ENCODE measurements around the gene CCDC12. TPM values are rescaled to one million over a fixed set of nuclear protein-coding genes. Genes with fewer than 3 reads are reported as not detected.

CCDC12 gene
- polyA plus RNA-seq, 1 of the 3 experiments (the other 2 are of a cell fraction), result 105 TPM

GRCh38 chr3:46957092-46957820 is 19.3 kb downstream of the CCDC12 start:
- no peaks in the 10 kb centered on the region for H3K36me3 ChIP-seq (replicated peaks in 1 of 2; ENCODE audit: control insufficient read depth in 1 of 2, insufficient read depth in 2 of 2, low read length in 1 of 2)
- H3K79me2 ChIP-seq (ENCODE audit: insufficient read depth), result peaks cover 99% of the 10 kb centered on the region
- H3F3A ChIP-seq (replicated peaks; ENCODE audit: insufficient read depth), result no peaks in the 10 kb centered on the region
- CTCF ChIA-PET, result interaction anchor here (1.2 to 5.6 kb wide), 5 partner anchors 15 to 90 kb away, joined by 3 to 25 read pairs (median 5); partner anchors contain the start of gene NBEAL2
- H3K4me2 ChIP-seq, result no peak overlapping the region
- H3K4me3 ChIP-seq (ENCODE audit: low read depth in 2 of 2, low read length in 1 of 2), result no peak overlapping the region
- DNase-seq, result no peak
- no peak overlapping the region for H3K9ac ChIP-seq
- TF ChIP-seq PBX3 (IDR thresholded peaks at IDR 0.05), result no peak
- TF ChIP-seq GATA2 (CRISPR knock-in tag; IDR thresholded peaks at IDR 0.05), result no peak
- no peak for TF ChIP-seq RFX5 (IDR thresholded peaks at IDR 0.05; ENCODE audit: low read length)
- no peak for TF ChIP-seq NFIC (IDR thresholded peaks at IDR 0.05; ENCODE audit: borderline replicate concordance)
- no peak for TF ChIP-seq USF2 (IDR thresholded peaks at IDR 0.05; ENCODE audit: borderline replicate concordance, low read depth, low read length)
- no peak for TF ChIP-seq TAF1 (IDR thresholded peaks at IDR 0.05; ENCODE audit: borderline replicate concordance, low read depth, low read length)
- no peak for TF ChIP-seq CHD2 (IDR thresholded peaks at IDR 0.05; ENCODE audit: low read length, partially characterized antibody)
- TF ChIP-seq ELF1 (IDR thresholded peaks at IDR 0.05), result no peak
- no peak for TF ChIP-seq GABPA (IDR thresholded peaks at IDR 0.05; ENCODE audit: low read depth)
- no peak for TF ChIP-seq TCF12 (IDR thresholded peaks at IDR 0.05)
- no peak for TF ChIP-seq REST (IDR thresholded peaks at IDR 0.05; ENCODE audit: low read depth, low read length)
- TF ChIP-seq MEF2A (IDR thresholded peaks at IDR 0.05; ENCODE audit: borderline replicate concordance, low read depth), result no peak
- TF ChIP-seq RAD21 (IDR thresholded peaks at IDR 0.05; ENCODE audit: low read length), result no peak
- no peak for TF ChIP-seq ZBTB33 (IDR thresholded peaks at IDR 0.05; ENCODE audit: borderline replicate concordance, low read depth)
- no peak for TF ChIP-seq SMC3 (IDR thresholded peaks at IDR 0.05; ENCODE audit: low read depth, low read length)
- H4K20me1 ChIP-seq (ENCODE audit: insufficient read depth), result peaks cover 96% of the 10 kb centered on the region
- 85% methylated on average over 11 of the region's 11 CpGs for WGBS (ENCODE audit: low lambda C conversion rate)
- H3K9me3 ChIP-seq, result no peaks in the 10 kb centered on the region
- H3K4me1 ChIP-seq (ENCODE audit: control insufficient read depth in 1 of 2, insufficient read depth in 2 of 2, low read depth in 1 of 2, low read length in 1 of 2), result peaks cover 15 to 68% of the 10 kb centered on the region in 2 experiments; a peak in 2 of 4 replicates
- no peaks in the 10 kb centered on the region for H3K27me3 ChIP-seq (ENCODE audit: insufficient read depth)
- H3K9me2 ChIP-seq, result no peaks in the 10 kb centered on the region
- H2AFZ ChIP-seq (ENCODE audit: low read depth), result no peak overlapping the region
- peak overlapping the region in 1 of 2 experiments; percentile 81; a peak in 1 of 4 replicates for H3K27ac ChIP-seq (ENCODE audit: low read depth in 2 of 2, low read length in 1 of 2)
- POLR2A ChIA-PET, result no interaction called here

Measured in SK-N-SH (cell line).